K562 (cell line): ENCODE measurements around the gene GLB1L3. TPM values are rescaled to one million over a fixed set of nuclear protein-coding genes. Genes with fewer than 3 reads are reported as not detected.

Experiments used
- MCM2 ChIP-seq: fragments of 450-650 bp; IDR thresholded peaks from 2 replicates; pipeline ENCODE4 v1.6.1; 2017; ENCODE audit warnings: low read depth, mild to moderate bottlenecking
- PCBP2 ChIP-seq: fragments of 200-400 bp; formaldehyde crosslinking; IDR thresholded peaks from 2 replicates; pipeline ENCODE4 v1.6.1; 2018; ENCODE audit warnings: low read length, low read depth, mild to moderate bottlenecking, moderate library complexity; ENCODE audit not compliant: poor library complexity, severe bottlenecking
- RERE ChIP-seq: sonication (generic); formaldehyde crosslinking; IDR thresholded peaks from 2 replicates; pipeline ENCODE4 v1.8.0; 2023; ENCODE audit warnings: missing genetic modification reagents, mild to moderate bottlenecking, borderline replicate concordance
- TCF7L2 ChIP-seq: fragments of 150-350 bp; IDR thresholded peaks from 2 replicates; pipeline ENCODE4 v1.6.1; 2016; ENCODE audit warnings: low read depth, mild to moderate bottlenecking, low read length, moderate library complexity
- polyA plus RNA-seq, 8 experiments: library from polyadenylated mRNA; depleted of rRNA in 4 of 8; stranded (reverse) in 5 of 8; unstranded in 3 of 8; fragments of >200 nt; fragmentation: Nextera tagmentation in 2 of 8; fragmentation: Illumina TruSeq in 1 of 8; extraction: Ambion mirVana in 2 of 8; extraction: Trizol in 1 of 8; gene quantifications; 2 replicates each; pipeline versions ENCODE4 v1.2.1 to v1.2.3, GENCODE V29; 2011 to 2014; ENCODE audit warnings: inconsistent platforms in 1 of 8, missing spikeins in 1 of 8
- total RNA-seq, 7 experiments: library from RNA; depleted of rRNA in 6 of 7; stranded (reverse); fragments of >200 nt in 6 of 7; fragmentation: Illumina TruSeq in 2 of 7; extraction: Trizol in 2 of 7; gene quantifications; 2 replicates each; pipeline versions ENCODE4 v1.2.1 to v1.2.3, GENCODE V29; 2011 to 2021; ENCODE audit warnings: low replicate concordance in 1 of 7

Gene GLB1L3
- total and polyA plus RNA-seq, 9 of the 15 experiments (the other 6 are each of a cell fraction or from before 2014, with no cell fraction given): 0.18 to 3.3 (median 0.49) TPM

GRCh38 chr11:134292661-134293060, 16.5 kb downstream of the GLB1L3 start (continued):
- TF ChIP-seq RERE (no peak), TCF7L2 (no peak), PCBP2 (no peak), MCM2 (no peak)
